Esophagus squamous epithelium (tissue), 4 donors: ENCODE results near the gene XPA.

Experiments used
- POLR2A ChIP-seq, 4 donors: fragments of 450-650 bp; IDR thresholded peaks; one replicate each; pipeline ENCODE4 v1.6.1; 2017; ENCODE audit warnings: antibody characterized with exemption in 4 of 4, mild to moderate bottlenecking in 4 of 4, moderate library complexity in 3 of 4
- TF ChIP-seq, protein P1 (sequence below), 6 experiments: fragments of 450-650 bp in 4 of 6; fragments of 200-600 bp in 2 of 6; sonication (generic) in 2 of 6; IDR thresholded peaks; one replicate each; pipeline ENCODE4 v1.5.1; 2016 to 2019; ENCODE audit warnings: antibody characterized with exemption in 6 of 6, mild to moderate bottlenecking in 4 of 6, moderate library complexity in 4 of 6

DNA sequence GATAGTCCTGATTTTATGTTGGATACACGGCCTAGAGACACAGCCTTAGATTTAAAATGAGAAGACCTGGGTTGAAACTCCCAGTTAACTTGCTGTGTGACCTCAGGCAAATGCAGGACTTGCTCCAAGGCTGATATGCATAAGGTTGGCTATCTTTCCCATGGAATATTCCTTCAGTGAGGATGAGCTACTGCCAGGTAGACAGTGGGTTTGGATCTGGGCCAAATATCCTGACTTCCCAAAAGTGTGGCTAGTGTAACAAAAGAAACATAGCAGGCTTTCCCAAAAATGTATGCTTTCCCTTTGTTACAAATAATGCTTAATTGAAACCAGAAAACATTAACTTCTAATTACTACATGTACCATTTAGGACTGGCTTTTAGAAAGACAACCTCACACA is 697 bp upstream of the XPA start:
- TF ChIP-seq, protein P1, sequence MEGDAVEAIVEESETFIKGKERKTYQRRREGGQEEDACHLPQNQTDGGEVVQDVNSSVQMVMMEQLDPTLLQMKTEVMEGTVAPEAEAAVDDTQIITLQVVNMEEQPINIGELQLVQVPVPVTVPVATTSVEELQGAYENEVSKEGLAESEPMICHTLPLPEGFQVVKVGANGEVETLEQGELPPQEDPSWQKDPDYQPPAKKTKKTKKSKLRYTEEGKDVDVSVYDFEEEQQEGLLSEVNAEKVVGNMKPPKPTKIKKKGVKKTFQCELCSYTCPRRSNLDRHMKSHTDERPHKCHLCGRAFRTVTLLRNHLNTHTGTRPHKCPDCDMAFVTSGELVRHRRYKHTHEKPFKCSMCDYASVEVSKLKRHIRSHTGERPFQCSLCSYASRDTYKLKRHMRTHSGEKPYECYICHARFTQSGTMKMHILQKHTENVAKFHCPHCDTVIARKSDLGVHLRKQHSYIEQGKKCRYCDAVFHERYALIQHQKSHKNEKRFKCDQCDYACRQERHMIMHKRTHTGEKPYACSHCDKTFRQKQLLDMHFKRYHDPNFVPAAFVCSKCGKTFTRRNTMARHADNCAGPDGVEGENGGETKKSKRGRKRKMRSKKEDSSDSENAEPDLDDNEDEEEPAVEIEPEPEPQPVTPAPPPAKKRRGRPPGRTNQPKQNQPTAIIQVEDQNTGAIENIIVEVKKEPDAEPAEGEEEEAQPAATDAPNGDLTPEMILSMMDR (IDR thresholded peaks at IDR 0.05) = no peak
- TF ChIP-seq POLR2A (IDR thresholded peaks at IDR 0.05) = no peak
